Right hindlimb (tissue), 1 donor: ENCODE measurements around the gene LONP2.
A peak's percentile ranks its signal among the peaks of the same experiment; 100 is the strongest.

Experiments used
- DNase-seq: peaks from one replicate; pipeline ENCODE4 v3.0.0-alpha.2; 2018

The LONP2 gene

DNA sequence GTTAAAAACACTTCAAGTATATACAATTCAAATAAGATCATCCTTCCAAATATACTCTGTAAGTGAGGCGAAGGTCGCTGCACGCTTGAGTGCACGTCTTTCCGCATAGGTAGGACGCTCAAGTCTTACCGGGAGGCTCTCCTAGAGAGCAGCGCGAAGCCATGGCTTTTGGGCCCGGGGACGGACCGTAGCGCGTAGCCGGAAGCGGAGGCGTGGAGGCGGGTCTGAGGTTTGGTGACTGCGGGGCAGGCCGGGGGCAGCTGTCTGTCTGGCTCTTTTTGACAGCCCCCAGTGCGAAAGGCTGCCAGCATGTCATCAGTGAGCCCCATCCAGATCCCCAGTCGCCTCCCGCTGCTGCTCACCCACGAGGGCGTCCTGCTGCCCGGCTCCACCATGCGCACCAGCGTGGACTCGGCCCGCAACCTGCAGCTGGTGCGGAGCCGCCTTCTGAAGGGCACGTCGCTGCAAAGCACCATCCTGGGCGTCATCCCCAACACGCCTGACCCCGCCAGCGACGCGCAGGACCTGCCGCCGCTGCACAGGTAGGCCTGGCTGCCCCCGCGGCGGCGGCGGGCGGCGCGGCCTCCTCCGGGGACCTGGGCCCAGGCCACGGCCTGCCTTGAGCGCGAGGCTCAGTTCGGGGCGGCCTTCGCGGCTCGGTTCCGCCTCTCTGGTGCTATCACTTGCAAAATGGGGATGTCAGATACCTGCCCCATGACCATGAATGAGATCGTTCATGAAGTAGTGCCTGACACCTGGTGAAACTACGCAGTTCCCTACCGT is at the start of gene LONP2:
LONP2 (plus strand) TSS at position 221 of the 783 bp plus-strand sequence; CDS start at position 310, 89 bp downstream.
- peak; percentile 94 for DNase-seq

DNA sequence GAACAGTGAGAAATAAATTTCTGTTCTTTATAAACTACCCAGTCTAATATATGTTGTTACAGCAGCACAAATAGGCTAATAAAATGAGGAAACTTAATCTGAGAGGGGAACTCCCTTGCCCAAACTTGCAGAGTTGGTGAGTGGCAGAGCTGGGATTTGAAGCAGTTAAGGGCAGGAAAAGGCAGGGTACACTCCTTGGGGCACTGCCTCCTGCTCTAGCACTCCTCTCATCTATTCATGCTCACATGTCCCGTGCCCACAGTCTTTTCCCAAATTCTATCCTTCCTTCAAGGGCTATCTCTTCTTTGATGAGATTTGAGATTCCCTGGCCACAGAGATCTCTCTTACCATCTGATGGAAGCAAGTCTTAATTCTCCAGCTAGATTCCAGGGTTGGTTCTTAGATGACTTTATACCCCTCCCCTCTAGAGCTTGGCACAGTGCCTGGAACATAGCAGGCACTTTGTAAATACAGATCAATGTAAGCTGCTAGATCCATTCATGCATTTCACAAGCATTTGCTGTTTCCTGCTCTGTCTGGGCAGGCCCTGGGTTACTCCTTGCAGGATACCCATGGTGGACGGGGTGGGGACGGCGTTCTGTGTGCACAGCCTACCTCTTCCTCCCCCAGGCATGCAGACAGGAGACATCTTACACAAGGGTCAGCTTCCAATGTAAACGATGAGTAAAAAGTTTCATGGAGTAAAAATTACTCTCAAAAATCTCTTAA is 49.1 kb upstream of the LONP2 start:
- no peak for DNase-seq

DNA sequence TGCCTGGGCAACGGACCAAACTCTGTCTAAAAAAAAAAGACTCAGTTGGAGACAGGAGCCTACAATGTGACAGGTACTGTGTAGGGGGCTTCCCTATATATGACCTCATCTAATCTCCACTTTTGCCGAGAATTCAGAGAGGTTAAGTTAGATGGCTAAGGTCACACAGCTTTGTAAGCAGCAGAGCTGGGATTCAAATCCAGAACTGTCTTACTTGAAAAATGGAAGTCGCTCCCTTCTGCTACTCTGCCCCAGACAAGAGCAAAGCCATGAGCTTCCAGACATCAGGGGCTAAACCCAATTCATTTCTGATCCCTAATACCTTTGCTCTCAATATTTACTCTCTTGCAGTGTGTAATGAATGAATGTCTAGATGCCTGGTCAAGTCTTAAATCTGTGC is 46.8 kb upstream of the LONP2 start:
- DNase-seq, result no peak

DNA sequence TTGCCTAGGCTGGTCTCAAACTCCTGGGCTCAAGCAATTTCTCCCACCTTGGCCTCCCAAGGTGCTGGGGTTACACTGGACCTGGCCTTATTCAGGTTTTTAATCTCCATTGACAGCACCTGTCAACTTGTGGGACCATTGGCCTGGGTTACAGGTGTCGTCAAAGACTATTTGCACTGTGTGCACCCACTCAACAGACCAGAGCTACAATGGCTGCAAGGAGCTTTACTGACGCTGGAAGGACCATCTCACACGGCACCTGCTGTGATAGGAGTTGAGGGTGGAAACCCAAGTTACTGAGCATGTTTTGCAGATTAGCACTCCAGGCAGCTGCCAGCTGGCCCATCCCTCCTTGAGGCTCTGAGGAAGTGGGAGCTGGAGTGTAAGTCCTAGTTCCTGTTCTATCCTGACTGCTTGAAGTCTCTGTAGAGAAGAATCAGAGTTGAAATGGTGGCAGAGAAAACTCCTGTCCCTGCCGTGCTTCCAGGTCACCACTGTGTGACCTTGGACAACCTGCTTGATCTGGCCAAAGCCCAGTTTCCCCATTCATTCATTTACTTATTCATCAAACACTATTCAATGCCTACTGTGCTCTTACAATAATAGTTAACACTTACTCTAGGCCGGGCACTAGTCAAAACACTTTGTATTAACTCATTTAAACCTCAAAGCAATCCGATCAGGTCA is 42.4 kb upstream of the LONP2 start:
- no peak for DNase-seq

- no peak for DNase-seq
Observed at GRCh38 chr16:48203974-48204824, 39.9 kb upstream of the LONP2 start.

GRCh38 chr16:48204825-48205151 is 39.3 kb upstream of the LONP2 start:
- DNase-seq, result no peak

DNA sequence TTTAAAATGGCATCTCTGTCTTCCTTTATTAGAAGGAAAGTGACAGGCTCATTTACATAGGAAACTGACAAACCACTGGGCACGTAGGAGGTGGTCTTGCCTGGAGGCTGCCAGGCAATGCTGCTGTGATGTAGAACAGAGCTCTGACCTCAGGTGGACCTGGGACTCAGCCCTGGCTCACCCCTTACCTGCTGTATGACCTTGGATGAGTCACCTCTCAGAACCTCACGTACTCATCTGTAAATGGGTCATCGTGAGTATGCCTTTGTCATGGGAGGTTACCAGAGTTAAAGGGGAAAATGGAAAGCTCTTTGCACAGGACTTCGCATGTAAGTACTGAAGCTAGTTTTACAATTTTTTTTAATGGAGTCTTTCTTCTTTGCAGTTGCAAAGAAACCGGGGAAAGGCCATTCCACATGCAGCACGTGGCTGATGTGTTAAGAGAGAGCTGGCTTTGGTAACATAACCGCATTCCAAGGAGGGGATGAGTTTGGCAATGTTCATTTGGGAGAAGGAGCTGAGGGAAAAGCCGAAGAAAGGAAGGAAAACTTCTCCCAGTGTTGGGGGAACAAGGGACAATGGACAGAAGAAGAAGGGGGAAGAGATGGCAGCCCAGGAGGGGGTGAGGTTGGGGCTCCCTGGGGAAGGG is 37.4 kb upstream of the LONP2 start:
- no peak for DNase-seq

DNA sequence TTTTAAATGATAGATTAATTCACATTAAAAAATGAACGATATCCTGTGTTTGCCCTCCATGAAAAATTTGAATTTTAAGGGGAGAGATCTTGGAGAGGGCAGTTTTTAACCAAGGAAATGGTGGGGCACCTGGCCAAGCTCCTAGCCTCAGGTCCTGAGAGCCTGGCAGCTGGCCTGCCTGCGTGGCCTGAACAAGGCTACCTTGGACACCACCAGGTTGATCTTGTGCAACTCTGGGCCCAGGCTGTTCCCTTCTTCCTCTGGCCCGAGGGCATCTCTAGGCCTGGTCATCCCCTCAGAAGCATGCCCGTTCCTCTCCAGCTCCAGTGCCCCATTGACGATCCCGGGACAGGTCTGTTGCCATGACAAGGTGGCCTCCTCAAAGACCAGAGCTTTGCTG is 33.4 kb upstream of the LONP2 start:
- DNase-seq, result no peak

DNA sequence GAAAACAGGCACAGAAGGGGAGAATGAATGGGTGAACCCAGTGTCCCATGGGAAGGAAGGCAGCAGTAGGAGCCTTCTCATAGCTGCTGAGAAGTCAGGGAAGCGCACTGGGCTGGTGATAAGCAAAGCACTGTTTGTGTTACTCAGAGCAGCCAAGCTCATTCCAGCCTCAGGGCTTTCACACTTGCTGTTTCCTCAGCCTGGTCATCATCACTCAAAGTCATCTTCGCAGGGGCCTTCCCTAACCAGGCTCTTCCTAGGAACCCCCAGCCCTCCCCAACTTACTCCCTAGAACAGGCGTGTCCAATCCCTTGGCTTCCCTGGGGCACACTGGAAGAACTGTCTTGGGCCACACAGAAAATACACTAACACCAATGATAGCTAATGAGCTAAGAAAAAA is 32.1 kb upstream of the LONP2 start:
- DNase-seq, result no peak

- no peak for DNase-seq
Observed at GRCh38 chr16:48215738-48216137, 28.4 kb upstream of the LONP2 start.

DNA sequence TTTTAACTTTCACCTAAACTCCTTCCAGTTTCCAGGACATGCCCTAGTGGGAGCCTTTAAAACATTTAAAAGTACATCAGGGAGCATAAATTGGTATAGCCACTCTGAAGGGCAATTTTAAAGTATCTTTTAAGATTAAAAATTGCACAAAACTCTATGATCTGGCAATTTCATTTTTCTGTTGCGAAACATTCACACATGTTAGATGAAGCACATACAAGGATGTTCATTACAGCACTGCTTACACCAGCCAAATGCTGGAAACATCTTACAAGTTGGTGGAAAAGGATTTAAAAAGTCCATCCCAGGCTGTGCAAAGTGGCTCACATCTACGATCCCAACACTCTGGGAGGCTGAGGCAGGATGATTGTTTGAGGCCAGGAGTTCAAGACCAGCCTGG is 26.4 kb upstream of the LONP2 start:
- no peak for DNase-seq

- DNase-seq, result no peak
Observed at GRCh38 chr16:48218473-48218872, 25.6 kb upstream of the LONP2 start.

GRCh38 chr16:48220891-48221290 is 23.2 kb upstream of the LONP2 start:
- DNase-seq, result no peak

- no peak for DNase-seq
Observed at GRCh38 chr16:48223490-48223889, 20.6 kb upstream of the LONP2 start.

- DNase-seq, result no peak
Observed at GRCh38 chr16:48225456-48225855, 18.6 kb upstream of the LONP2 start.

DNA sequence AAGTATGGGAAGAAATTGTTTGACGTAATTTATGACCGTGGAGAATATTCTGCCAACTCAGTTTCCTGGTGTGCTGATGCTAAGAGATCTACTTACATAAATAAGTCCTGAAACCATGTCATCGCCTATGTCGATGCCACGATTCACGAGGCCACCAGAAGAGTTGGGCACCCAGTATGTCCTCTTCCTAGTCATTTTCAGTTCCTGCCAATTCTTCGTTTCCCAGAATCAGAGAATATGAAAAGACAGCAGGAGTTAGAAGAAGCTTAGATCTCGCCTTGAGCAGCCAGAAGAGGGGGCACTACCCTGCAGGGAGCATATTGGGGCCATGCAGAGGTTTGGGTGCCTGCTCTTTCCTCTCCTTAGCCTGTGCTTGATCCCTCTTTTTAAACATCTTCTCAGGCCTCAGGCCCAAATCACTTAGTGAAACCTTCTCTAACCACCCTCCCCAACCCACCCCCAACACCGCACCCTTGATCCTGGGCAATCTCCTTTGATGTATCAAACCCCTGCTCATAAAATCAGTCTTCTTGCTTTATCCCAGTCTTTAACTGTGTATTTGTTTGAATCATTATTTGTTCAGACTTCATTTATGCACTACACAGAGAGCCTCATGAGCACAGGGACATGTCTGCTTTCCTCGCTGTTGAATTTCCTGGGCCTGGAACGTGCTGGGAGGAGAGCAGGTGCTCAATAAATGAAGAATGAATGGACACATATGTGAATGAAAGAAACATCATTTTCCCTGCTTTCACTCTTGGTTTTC is 12.2 kb upstream of the LONP2 start:
- DNase-seq, result no peak

DNA sequence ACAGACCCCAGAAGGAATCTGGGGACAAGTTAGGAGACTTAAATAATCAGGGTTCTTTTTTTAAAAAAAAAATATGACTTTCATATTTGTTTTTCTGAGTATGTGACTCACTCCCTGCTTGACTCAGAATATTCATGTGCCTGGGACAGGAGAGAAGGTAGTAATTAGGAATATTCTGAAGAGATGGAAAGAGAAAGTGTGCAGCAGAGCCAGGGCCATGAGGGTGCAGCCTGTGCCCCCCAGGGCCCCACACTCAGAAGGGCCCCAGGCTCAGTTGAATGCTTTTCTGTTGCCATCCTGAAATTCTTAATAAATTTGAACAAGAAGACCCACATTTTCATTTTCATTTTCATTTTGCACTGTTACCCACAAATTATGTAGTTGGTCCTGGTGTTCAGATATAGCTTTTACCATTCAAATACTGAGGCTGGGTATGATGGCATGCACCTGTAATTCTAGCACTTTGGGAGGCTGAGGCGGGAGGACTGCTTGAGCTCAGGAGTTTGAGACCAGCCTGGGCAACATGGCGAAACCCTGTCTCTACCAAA is 11.5 kb upstream of the LONP2 start:
- no peak for DNase-seq

- DNase-seq, result no peak
Observed at GRCh38 chr16:48234630-48235029, 9.5 kb upstream of the LONP2 start.

GRCh38 chr16:48235058-48235555 is 9.0 kb upstream of the LONP2 start:
- no peak for DNase-seq

DNA sequence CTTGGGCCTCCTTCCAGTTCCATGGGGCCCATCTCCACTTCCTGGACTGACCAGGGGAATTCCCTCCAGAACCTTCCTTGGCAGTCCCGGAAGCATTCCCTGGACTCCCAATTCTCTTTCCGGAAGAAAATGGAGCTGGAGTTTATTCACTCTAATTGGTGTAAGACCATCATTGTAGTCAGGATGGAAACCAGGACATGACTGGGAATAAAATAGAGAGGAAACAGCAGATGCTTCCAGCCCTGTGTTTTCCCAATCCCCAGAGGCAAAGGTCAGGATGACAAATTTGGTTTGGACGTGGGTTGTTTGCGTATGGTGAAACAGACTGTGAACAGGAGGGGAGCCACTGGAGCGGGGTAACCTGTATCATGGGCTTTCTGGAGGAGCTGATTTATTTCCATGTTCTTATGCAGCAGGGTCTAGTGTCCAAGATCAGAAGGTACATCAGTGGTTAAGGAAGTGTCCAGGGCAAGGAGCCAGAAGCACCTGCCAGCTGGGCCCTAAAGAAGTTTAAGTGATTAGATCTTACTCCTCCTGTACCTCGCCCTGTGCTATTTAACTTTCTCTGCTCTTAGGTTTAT is 8.5 kb upstream of the LONP2 start:
- no peak for DNase-seq

DNA sequence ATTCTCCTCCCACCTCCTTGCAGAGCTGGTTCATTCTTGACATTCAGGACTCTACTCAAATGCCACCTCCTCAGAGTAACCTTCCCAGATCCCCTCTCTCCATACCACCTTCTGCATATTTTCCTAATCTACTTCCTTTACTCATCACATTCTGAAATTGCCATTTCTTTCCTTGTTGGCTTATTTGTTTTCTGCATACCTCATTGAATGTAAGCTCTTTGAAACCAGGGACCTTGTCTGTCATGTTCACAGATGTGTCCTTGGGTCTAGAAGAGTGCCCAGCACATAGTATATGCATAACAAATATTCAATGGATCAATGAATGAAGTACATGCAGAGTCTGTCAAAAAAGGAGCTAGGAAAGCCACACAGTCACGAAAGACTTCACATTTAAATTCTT is 7.8 kb upstream of the LONP2 start:
- no peak for DNase-seq
